HepG2 (cell line): ENCODE results near the gene GPR162. TPM values are rescaled to one million over a fixed set of nuclear protein-coding genes. Genes with fewer than 3 reads are reported as not detected.

ENCODE experiments used
- CCAR2 ChIP-seq: fragments of 200-400 bp; formaldehyde crosslinking; optimal IDR thresholded peaks from 2 replicates; pipeline ENCODE3; 2018; ENCODE audit warnings: low read depth, mild to moderate bottlenecking, low read length, moderate library complexity
- ETV5 ChIP-seq: IDR thresholded peaks from 2 replicates; pipeline ENCODE4 v1.6.1; 2018; ENCODE audit warnings: missing biosample characterization, missing genetic modification reagents, inconsistent platforms, borderline replicate concordance
- GATAD1 ChIP-seq: IDR thresholded peaks from 2 replicates; pipeline ENCODE4 v1.6.1; 2016; ENCODE audit warnings: missing genetic modification reagents, missing compliant biosample characterization
- MEIS1 ChIP-seq: sonication (generic); formaldehyde crosslinking; IDR thresholded peaks from 2 replicates; pipeline ENCODE4 v1.9.0; 2021; ENCODE audit warnings: mild to moderate bottlenecking, missing genetic modification reagents, moderate library complexity, borderline replicate concordance
- NCOA5 ChIP-seq: sonication (generic); formaldehyde crosslinking; IDR thresholded peaks from 2 replicates; pipeline ENCODE4 v1.4.0; 2020; ENCODE audit warnings: missing genetic modification reagents
- POLR2A ChIP-seq, 2 experiments: IDR thresholded peaks; 2 replicates each; pipeline ENCODE4 v1.6.1; 2011; ENCODE audit warnings: low read depth in 2 of 2, low read length in 2 of 2, mild to moderate bottlenecking in 1 of 2, moderate library complexity in 1 of 2; ENCODE audit not compliant: insufficient read depth in 1 of 2
- SMAD9 ChIP-seq: sonication (generic); formaldehyde crosslinking; IDR thresholded peaks from 2 replicates; pipeline ENCODE4 v1.5.1; 2020; ENCODE audit warnings: mild to moderate bottlenecking, missing genetic modification reagents
- SNAPC5 ChIP-seq: sonication (generic); formaldehyde crosslinking; IDR thresholded peaks from 2 replicates; pipeline ENCODE4 v1.8.1; 2023; ENCODE audit warnings: mild to moderate bottlenecking, missing genetic modification reagents, borderline replicate concordance
- ZBTB2 ChIP-seq: sonication (generic); formaldehyde crosslinking; IDR thresholded peaks from 2 replicates; pipeline ENCODE4 v1.8.0; 2022; ENCODE audit warnings: low read depth, missing genetic modification reagents
- ZBTB38 ChIP-seq: sonication (generic); formaldehyde crosslinking; IDR thresholded peaks from 2 replicates; pipeline ENCODE4 v1.5.1; 2020; ENCODE audit warnings: mild to moderate bottlenecking, missing genetic modification reagents
- ZNF639 ChIP-seq: conservative IDR thresholded peaks from 2 replicates; pipeline ENCODE4 v1.6.1; 2018; ENCODE audit warnings: missing genetic modification reagents
- ZNF646 ChIP-seq: sonication (generic); formaldehyde crosslinking; IDR thresholded peaks from 2 replicates; pipeline ENCODE4 v1.9.0; 2021; ENCODE audit warnings: mild to moderate bottlenecking, missing genetic modification reagents
- ZNF709 ChIP-seq: sonication (generic); formaldehyde crosslinking; IDR thresholded peaks from 2 replicates; pipeline ENCODE4 v1.5.0; 2020; ENCODE audit warnings: mild to moderate bottlenecking, missing genetic modification reagents
- ZNF737 ChIP-seq: sonication (generic); formaldehyde crosslinking; IDR thresholded peaks from 2 replicates; pipeline ENCODE4 v1.5.0; 2020; ENCODE audit warnings: missing genetic modification reagents, mild to moderate bottlenecking, borderline replicate concordance
- ZNF776 ChIP-seq: sonication (generic); formaldehyde crosslinking; IDR thresholded peaks from 2 replicates; pipeline ENCODE4 v1.4.0; 2020; ENCODE audit warnings: mild to moderate bottlenecking, missing genetic modification reagents
- ZNF841 ChIP-seq: sonication (generic); formaldehyde crosslinking; IDR thresholded peaks from 2 replicates; pipeline ENCODE4 v1.8.1; 2023; ENCODE audit warnings: missing genetic modification reagents, borderline replicate concordance
- polyA plus RNA-seq, 8 experiments: library from polyadenylated mRNA; depleted of rRNA in 3 of 8; stranded (reverse) in 7 of 8; unstranded in 1 of 8; fragments of >200 nt; fragmentation: Illumina TruSeq in 4 of 8; extraction: Trizol in 4 of 8; gene quantifications; 2 replicates each; pipeline versions ENCODE4 v1.2.1 to v1.2.3, GENCODE V29; 2011 to 2016; ENCODE audit warnings: low read depth in 4 of 8, missing spikeins in 1 of 8, mixed read lengths in 1 of 8; ENCODE audit not compliant: insufficient read depth in 1 of 8
- total RNA-seq, 5 experiments: library from RNA; depleted of rRNA; stranded (reverse); fragments of >200 nt; fragmentation: Illumina TruSeq; extraction: Trizol; gene quantifications; 2 replicates each; pipeline ENCODE4 v1.2.3, GENCODE V29; 2016; ENCODE audit warnings: low read depth in 1 of 5

GPR162 gene
- total and polyA plus RNA-seq, 2 of the 13 experiments (the other 11 are each of a cell fraction or from before 2014, with no cell fraction given) = 0.08 TPM; not detected in 1

GRCh38 chr12:6872073-6873048 is 50.7 kb downstream of the GPR162 start (continued):
- TF ChIP-seq CCAR2 (no peak), ZNF646 (CRISPR knock-in tag) (no peak), ZNF737 (CRISPR knock-in tag) (0 out of 2 replicates have a peak, but pooled peaks have one; percentile 37), SNAPC5 (CRISPR knock-in tag) (no peak), NCOA5 (CRISPR knock-in tag) (no peak), ZNF639 (CRISPR knock-in tag) (0 out of 2 replicates have a peak, but pooled peaks have one; percentile 44), MEIS1 (CRISPR knock-in tag) (peak; percentile 72; the same call in 1 of the 2 replicates), GATAD1 (CRISPR knock-in tag) (peak; percentile 78; the same call in 1 of the 2 replicates), ZBTB38 (CRISPR knock-in tag) (peak; percentile 65; the same call in 1 of the 2 replicates), ZBTB2 (CRISPR knock-in tag) (peak; percentile 50; the same call in 1 of the 2 replicates), ZNF709 (no peak), ZNF776 (no peak; the same call in 1 of the 2 replicates), POLR2A (IDR thresholded peaks at IDR 0.05; ENCODE audit: insufficient read depth in 1 of 2, low read depth in 2 of 2, low read length in 2 of 2) (no peak; a peak in 1 of 4 replicates), ETV5 (CRISPR knock-in tag) (peak; percentile 21; the same call in 1 of the 2 replicates), ZNF841 (CRISPR knock-in tag) (0 out of 2 replicates have a peak, but pooled peaks have one; percentile 49), SMAD9 (CRISPR knock-in tag) (no peak)
